Astrocyte of the cerebellum (primary cell): Measurements from ENCODE around the gene ZNF274.
A peak's percentile ranks its signal among the peaks of the same experiment; 100 is the strongest.

Experiments used
- DNase-seq: peaks from one replicate; pipeline ENCODE4 v3.0.0-alpha.2; 2011; ENCODE audit warnings: low read depth
- H3K4me3 ChIP-seq: 2 replicates; pipeline ENCODE4 v1.5.1; 2011; ENCODE audit warnings: mild to moderate bottlenecking, low read depth, low read length, moderate library complexity
- in situ Hi-C: cut with HindIII; loops from 2 replicates; pipeline ENCODE4 v1.10.0; 2017; ENCODE audit warnings: low sequenced_read_pairs
- TF ChIP-seq, protein P1 (sequence below): IDR thresholded peaks from 2 replicates; pipeline ENCODE4 v1.5.1; 2012; ENCODE audit warnings: low read length, low read depth, moderate library complexity, mild to moderate bottlenecking; ENCODE audit errors: missing control alignments

ZNF274 gene

DNA sequence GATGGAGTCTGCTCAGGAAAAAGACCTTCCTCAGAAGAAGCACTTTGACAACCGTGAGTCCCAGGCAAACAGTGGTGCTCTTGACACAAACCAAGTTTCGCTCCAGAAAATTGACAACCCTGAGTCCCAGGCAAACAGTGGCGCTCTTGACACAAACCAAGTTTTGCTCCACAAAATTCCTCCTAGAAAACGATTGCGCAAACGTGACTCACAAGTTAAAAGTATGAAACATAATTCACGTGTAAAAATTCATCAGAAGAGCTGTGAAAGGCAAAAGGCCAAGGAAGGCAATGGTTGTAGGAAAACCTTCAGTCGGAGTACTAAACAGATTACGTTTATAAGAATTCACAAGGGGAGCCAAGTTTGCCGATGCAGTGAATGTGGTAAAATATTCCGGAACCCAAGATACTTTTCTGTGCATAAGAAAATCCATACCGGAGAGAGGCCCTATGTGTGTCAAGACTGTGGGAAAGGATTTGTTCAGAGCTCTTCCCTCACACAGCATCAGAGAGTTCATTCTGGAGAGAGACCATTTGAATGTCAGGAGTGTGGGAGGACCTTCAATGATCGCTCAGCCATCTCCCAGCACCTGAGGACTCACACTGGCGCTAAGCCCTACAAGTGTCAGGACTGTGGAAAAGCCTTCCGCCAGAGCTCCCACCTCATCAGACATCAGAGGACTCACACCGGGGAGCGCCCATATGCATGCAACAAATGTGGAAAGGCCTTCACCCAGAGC is 29.6 kb downstream of the ZNF274 start:
- in situ Hi-C loops, result no loop called here
- TF ChIP-seq, protein P1, sequence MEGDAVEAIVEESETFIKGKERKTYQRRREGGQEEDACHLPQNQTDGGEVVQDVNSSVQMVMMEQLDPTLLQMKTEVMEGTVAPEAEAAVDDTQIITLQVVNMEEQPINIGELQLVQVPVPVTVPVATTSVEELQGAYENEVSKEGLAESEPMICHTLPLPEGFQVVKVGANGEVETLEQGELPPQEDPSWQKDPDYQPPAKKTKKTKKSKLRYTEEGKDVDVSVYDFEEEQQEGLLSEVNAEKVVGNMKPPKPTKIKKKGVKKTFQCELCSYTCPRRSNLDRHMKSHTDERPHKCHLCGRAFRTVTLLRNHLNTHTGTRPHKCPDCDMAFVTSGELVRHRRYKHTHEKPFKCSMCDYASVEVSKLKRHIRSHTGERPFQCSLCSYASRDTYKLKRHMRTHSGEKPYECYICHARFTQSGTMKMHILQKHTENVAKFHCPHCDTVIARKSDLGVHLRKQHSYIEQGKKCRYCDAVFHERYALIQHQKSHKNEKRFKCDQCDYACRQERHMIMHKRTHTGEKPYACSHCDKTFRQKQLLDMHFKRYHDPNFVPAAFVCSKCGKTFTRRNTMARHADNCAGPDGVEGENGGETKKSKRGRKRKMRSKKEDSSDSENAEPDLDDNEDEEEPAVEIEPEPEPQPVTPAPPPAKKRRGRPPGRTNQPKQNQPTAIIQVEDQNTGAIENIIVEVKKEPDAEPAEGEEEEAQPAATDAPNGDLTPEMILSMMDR, result no peak
- no peak for DNase-seq
- H3K4me3 ChIP-seq, result no peak overlapping the region

DNA sequence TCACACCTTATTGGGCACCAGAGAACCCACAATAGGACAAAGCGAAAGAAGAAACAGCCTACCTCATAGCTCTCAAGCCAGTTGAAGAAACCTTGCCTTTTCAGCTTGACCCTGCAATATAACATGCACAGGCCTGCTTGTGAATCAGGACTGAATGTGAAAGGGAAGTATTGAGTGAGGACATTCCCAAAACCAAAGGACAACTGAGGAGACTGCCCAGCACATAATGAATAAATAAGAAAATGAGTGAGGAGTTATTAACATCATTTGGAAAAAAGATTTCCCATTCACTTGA is 30.2 kb downstream of the ZNF274 start:
- in situ Hi-C loops, result no loop called here
- TF ChIP-seq, protein P1, result no peak
- DNase-seq, result no peak
- no peak overlapping the region for H3K4me3 ChIP-seq

DNA sequence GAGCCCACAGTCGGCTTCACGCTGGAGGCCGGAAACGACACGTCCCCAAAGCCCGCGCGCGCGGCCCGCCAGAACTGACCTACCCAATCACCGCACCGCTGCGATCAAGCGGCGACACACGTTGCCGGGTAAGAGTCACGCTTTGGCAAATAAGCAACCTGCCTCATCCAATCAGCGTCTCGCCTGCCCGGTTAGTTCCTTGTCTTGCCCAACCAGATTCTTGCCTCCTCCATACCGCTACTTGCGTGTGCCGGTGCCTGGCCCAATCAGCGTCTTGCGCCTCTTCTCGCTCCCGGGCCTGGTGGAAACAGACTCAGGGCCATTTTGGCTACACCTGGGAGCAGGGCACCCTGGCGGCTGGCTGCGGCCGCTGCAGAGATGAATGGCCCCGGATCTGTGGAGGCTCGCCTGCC is 34.2 kb downstream of the ZNF274 start:
- H3K4me3 ChIP-seq, result no peak overlapping the region
- TF ChIP-seq, protein P1, result no peak
- in situ Hi-C loops, result no loop called here
- no peak for DNase-seq

DNA sequence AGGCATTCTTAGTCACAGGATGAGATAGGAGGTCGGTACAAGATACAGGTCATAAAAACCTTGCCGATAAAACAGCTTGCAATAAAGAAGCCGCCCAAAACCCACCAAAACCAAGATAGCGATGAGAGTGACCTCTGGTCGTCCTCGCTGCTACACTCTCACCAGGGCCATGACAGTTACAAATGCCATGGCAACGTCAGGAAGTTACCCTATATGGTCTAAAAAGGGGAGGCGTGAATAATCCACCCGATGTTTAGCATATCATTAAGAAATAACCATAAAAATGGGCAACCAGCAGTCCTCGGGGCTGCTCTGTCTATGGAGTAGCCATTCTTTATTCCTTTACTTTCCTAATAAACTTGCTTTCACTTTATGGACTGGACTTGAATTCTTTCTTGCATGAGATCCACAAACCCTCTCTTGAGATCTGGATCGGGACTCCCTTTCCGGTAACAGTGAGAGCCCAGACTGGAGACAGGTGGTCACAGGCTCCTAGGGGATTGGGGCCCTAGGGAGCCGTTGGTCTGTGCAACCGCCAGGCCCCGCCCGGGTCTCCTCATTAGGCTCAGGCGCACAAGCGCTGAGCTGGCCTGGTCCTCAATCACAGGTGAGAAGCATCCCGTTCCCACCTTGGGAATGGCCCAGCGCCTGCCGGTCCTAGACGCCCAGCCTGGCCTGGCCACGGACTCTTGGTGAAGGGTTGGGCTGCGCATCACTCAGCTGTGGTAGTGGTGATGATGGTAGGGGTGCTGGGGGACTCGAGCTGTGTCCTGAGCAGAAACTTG is 34.9 kb downstream of the ZNF274 start:
- no peak for DNase-seq
- TF ChIP-seq, protein P1, result no peak
- no peak overlapping the region for H3K4me3 ChIP-seq
- in situ Hi-C loops, result no loop called here

DNA sequence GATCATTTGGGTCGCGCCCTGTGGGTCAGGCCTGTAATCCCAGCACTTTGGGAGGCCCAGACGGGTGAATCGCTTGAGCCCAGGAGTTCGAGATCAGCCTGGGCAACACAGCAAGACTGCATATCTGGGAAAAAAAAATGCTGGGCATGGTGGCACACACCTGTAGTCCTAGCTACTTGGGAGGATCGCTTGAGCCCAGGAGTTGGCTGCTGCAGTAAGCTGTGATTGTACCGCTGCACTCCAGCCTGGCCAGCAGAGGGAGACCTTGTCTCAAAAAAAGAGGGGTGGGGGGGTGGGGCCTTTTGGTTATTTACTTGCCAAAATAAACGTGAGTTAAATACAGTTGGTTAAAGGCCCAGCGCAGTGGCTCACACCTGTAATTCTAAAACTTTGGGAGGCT is 36.0 kb downstream of the ZNF274 start:
- DNase-seq, result no peak
- TF ChIP-seq, protein P1, result no peak
- H3K4me3 ChIP-seq, result no peak overlapping the region
- in situ Hi-C loops, result no loop called here

DNA sequence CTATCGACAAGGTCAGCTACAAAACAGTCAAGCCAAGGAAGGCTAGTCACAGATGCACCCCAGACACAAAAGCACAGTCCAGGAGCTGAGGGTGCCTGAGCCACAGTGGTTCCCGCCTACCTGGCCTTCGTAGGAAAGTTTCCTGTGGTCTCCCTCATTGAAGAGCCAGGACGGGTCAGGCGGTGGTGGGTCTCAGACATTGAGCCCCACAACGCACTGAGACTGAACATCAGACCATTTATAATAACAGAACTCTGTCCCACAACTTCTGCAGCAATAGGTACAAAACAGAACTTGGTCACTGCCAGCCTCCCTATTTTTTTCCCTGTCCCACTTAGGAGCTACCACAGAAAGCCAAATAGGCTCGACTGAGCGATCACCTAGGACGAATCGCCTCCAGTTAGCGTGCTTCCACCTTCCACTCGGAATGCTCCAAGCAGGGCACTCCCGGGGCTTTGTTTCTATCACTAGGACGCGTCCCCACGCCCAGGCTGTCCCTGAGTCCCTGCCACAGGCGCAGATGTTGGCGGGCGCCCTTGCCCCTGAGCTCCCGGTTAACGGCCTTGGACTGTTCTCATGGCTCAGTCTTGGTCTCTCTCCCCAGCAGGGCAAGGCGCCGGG is 45.2 kb downstream of the ZNF274 start:
- DNase-seq, result no peak
- TF ChIP-seq, protein P1, result no peak
- in situ Hi-C loops, result loop anchor here (5.0 kb wide), 2 partner anchors 34 to 69 kb away; no protein-coding TSS in a partner anchor
- peak overlapping the region; percentile 76 for H3K4me3 ChIP-seq
